NCI-H2196 treated with DMSO at 0.1 percent for 48 hours (cell line): ENCODE data around the gene NCKAP5.

ENCODE experiments used
- DNase-seq: peaks from one replicate; lab custom pipeline; 2025; ENCODE audit not compliant: unreplicated experiment; lab: John Stamatoyannopoulos, UW

Gene NCKAP5

GRCh38 chr2:133344849-133345248, 223.4 kb downstream of the NCKAP5 start:
- no peak for DNase-seq

- no peak for DNase-seq
Observed at GRCh38 chr2:133343018-133343352, 225.3 kb downstream of the NCKAP5 start.

GRCh38 chr2:133342286-133343017, 225.8 kb downstream of the NCKAP5 start:
- DNase-seq, result no peak

DNA sequence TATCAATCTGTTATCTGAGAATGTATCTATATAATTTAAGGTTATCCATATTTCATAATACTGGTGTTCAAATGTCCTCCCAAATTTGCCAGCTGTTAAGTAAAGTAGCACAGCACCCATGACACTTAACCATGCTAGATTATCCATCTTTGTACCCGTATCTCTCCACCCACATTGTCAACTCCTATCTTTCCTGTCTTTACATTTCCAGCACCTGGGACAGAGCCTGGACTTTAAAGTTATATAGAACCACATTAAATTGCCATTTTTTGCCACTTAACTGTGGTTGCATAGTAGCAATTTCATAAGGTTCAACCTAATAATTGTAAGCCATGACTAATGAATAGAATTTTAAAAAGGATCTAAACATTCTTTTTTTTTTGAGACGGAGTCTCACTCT, 226.7 kb downstream of the NCKAP5 start:
- no peak for DNase-seq

DNA sequence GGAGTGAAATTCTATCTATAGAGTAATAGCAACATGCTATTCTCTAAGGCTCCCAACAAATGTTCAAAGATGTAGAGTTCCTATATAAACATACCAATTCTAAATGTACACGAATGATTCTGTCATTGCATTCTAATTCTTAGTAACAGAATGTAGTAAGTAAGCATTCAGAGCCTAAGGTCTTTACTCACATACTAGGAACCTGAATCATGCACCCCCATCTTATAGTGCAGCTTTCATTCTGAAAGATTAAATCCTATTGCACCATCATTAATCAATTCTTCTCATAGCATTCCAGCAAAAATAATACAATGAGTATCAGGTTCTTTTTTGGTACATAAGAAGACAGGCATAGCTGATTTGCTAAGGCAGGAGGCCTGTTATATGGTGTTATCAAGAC, 230.0 kb downstream of the NCKAP5 start:
- no peak for DNase-seq

DNA sequence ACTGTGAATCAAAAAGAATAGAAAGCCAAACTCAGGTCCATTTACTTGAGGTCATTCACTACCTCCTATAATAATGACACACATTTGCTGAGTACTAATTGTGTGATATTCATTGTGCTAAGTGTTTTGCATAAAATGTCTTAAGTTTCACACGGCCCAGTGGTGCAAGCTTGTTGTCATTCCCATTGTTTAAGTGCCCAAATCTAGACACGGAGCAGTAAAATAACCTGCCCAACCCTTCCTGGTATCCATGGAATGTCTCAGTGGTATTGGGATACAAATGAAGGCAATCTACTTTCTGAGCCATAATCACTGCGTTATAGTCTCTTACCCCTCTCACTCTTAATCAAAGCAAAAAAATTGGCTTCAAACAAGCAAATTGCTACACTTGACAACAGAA, 233.3 kb downstream of the NCKAP5 start:
- no peak for DNase-seq

DNA sequence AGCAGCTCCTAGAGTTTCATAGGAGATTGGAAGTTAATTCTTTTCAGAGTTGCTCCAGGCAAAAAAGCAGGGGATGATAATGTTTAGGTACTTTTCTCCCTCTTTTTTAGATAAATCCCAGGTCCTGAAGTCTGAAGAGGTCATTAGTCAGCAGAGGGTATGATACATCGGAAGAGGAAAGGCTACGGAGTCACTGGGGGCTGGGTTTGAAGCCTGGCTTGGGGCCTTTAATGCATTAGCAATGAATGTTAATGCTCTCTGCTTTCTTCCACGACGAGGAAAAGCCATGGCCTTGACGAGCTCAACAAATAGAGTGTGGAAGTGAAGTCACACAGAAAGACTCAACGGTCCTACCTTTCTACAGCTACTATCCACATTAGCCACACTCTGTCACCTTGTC, 235.1 kb downstream of the NCKAP5 start:
- DNase-seq, result no peak

DNA sequence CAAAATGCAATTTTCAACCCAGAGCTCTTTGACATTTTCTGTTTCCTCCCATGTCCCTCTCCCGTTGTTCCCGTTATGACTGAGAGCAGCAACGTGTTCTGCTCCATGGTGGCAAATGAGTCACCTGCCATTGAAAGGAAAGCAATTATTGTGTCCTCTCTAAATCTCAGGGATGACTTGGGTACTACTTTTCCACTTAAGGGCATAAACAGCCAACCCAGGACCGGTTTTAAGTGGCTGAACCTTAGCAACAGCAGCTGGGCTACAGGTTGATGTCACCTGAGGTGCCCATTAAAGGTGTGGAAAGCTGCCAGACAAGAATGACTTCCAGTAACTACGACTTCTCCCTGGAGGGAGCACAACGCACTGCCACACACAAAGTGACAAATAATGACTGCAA, 236.8 kb downstream of the NCKAP5 start:
- no peak for DNase-seq

- no peak for DNase-seq
Observed at GRCh38 chr2:133326652-133327397, 241.4 kb downstream of the NCKAP5 start.

DNA sequence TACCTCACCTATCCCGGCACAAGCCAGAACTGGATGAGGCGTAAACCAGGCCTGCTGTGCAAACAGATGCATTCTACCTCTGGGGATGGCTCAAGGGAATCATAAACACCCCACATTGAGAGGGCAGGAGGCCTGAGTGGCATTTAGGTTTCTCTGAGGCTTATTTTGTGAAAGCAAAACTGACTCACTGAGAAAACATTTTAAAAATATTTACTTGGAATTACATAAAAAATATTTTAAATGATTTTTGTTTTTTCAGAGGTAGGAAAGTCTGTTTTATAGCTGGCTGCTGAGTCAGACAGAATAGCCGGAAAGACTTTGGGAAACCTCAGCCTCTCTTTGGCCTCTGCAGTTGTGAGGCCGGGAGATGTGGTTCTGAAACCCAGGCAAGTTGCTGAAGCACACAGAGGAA, 244.1 kb downstream of the NCKAP5 start:
- no peak for DNase-seq

GRCh38 chr2:133322909-133323308, 245.4 kb downstream of the NCKAP5 start:
- no peak for DNase-seq

GRCh38 chr2:133317178-133317577, 251.1 kb downstream of the NCKAP5 start:
- DNase-seq, result no peak

DNA sequence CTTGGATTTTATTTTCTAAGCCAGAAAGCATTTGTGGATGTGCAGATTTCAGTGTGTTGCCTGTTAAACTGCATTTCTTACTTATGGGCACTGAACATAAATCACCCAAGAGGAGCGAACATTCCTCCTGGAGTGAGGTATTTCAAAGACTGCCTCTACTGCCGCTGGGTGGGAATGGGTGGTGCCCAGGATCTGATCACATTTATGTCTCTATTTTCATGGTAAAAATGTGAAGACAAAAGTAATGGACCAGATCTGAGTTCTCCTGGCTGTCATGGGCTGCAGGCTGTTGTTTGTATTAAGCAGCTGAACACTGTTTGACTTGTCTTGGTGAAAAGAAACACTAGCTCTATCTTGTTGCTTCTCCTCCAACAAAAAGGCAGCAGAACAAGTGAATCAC, 251.7 kb downstream of the NCKAP5 start:
- DNase-seq, result no peak

- DNase-seq, result no peak
Observed at GRCh38 chr2:133315280-133315679, 253.0 kb downstream of the NCKAP5 start.

GRCh38 chr2:133314795-133315194, 253.5 kb downstream of the NCKAP5 start:
- no peak for DNase-seq

DNA sequence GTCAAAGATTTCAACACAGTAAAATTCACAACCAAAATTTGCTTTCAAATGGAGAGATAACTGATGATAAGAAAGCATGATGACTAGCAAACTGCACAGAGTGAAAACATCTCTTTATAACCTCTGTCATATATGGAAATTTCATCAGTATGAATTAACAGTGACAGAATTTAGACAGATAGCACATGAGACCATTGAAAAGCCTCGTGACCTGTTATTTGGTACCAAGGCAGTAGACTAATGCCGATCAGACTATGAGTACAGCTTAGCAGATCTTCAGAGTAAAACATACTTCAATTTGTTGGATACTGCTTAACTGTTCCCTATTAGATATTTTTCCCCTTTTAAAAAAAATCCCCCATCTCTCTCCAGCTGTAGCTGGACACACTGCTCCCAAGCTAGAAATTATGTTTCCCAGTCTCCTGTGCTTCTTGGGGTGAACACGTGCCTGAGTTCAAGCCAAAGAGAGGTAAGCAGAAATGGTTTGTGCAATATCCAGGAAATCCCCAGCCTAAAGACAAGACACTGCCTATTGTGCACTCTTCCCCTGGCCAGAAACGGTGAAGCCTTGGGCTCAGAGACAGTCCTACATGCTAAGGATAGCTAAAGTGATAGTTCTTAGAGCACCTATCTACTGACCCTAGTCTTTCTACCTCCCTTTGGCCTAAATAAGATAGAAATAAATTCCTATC, 256.1 kb downstream of the NCKAP5 start:
- DNase-seq, result no peak

GRCh38 chr2:133306236-133306635, 262.0 kb downstream of the NCKAP5 start:
- no peak for DNase-seq

GRCh38 chr2:133304344-133304743, 263.9 kb downstream of the NCKAP5 start:
- no peak for DNase-seq

DNA sequence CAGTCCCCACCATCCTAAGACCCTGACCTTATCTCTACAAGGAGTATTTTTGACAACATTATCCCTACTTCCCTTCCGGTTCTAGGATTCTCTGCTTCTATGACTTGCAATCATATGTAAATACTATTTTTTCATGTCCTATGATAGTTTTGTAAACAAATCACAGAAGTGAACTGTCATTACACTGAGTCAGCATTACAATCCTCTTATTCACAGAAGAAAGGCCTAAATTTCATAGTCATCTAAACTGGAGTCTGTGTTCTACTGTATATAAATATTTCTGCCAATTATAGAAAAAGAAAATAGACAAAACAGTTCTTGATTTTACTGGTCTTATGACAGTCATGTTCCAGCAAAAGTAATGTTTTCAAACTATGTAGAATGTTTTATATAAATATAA, 265.1 kb downstream of the NCKAP5 start:
- DNase-seq, result no peak

GRCh38 chr2:133296401-133296800, 271.9 kb downstream of the NCKAP5 start:
- no peak for DNase-seq

DNA sequence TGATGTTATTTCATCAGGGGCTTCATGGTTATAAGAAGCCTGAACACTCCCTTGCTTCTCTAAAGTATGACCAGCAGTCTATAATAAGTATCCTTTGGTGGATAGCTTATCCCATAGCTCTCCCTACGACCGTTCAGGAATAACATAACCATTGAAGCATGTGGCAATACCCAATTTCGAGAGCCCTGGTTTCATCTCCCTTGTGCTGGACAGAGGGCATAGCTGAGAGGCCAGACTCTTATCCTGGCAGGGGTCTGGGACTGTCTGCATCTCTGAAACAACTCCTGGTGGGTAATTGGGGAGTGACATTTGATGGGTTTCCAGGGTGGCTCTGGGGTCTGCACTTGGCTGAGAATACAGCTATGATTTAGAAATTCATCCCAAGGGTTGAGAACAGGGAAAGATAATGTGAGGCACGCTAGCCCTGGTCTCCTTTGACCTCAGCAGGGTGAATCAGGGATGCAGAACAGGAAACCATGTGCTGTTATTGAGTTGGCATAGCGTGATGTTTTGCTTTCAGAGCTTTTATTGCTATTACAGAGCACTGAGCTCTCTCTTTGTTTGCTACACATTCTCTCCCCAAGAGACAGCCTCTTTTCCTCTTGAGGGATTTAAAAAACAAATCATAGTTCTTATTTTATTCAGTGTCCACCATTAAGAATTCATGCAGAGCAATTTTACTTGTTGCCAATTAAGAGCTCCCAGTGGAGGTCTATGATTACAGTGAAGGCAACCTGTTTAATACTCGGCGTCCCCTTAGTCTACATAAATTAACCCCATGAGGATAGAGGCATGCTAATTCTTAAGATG, 274.5 kb downstream of the NCKAP5 start:
- DNase-seq, result no peak
